GM23248 (cell line): ENCODE results near the gene NEDD4L. TPM values are rescaled to one million over a fixed set of nuclear protein-coding genes. Genes with fewer than 3 reads are reported as not detected.

Experiments used
- DNase-seq: peaks from one replicate; pipeline ENCODE4 v3.0.0-alpha.2; 2015
- H2AFZ ChIP-seq: fragments of 200-600 bp; sonication (generic); 2 replicates; pipeline ENCODE4 v1.6.1; 2016; ENCODE audit warnings: antibody characterized with exemption
- H3F3A ChIP-seq: fragments of 200-600 bp; sonication (generic); 2 replicates; pipeline ENCODE4 v1.6.1; 2016; ENCODE audit warnings: mild to moderate bottlenecking, antibody characterized with exemption, mixed run types; ENCODE audit not compliant: insufficient read depth
- H3K27ac ChIP-seq: fragments of 200-600 bp; sonication (generic); 2 replicates; pipeline ENCODE4 v1.5.1; 2016; ENCODE audit warnings: mild to moderate bottlenecking
- H3K27me3 ChIP-seq: fragments of 200-600 bp; sonication (generic); replicated peaks from 2 replicates; pipeline ENCODE4 v1.6.1; 2016; ENCODE audit warnings: mild to moderate bottlenecking; ENCODE audit not compliant: insufficient read depth
- H3K36me3 ChIP-seq: fragments of 200-600 bp; sonication (generic); 2 replicates; pipeline ENCODE4 v1.6.1; 2016; ENCODE audit warnings: low read depth, mild to moderate bottlenecking
- H3K4me1 ChIP-seq: fragments of 200-600 bp; sonication (generic); 2 replicates; pipeline ENCODE4 v1.6.1; 2016; ENCODE audit warnings: mild to moderate bottlenecking; ENCODE audit not compliant: insufficient read depth
- H3K4me2 ChIP-seq: fragments of 200-600 bp; sonication (generic); one replicate; pipeline ENCODE4 v1.6.1; 2016; ENCODE audit warnings: mild to moderate bottlenecking; ENCODE audit not compliant: unreplicated experiment
- H3K4me3 ChIP-seq: fragments of 200-600 bp; sonication (generic); 2 replicates; pipeline ENCODE4 v1.5.1; 2016; ENCODE audit warnings: mild to moderate bottlenecking
- H3K79me2 ChIP-seq: fragments of 200-600 bp; sonication (generic); 2 replicates; pipeline ENCODE4 v1.6.1; 2016; ENCODE audit warnings: mild to moderate bottlenecking; ENCODE audit not compliant: insufficient read depth
- H3K9ac ChIP-seq: fragments of 200-600 bp; sonication (generic); 2 replicates; pipeline ENCODE4 v1.6.1; 2016; ENCODE audit warnings: mild to moderate bottlenecking
- H3K9me2 ChIP-seq: fragments of 200-600 bp; sonication (generic); 2 replicates; pipeline ENCODE4 v1.6.1; 2016; ENCODE audit warnings: mixed run types, mild to moderate bottlenecking, moderate library complexity; ENCODE audit not compliant: insufficient read depth
- H3K9me3 ChIP-seq: fragments of 200-600 bp; sonication (generic); one replicate; pipeline ENCODE4 v1.6.1; 2017; ENCODE audit warnings: low read depth
- H4K20me1 ChIP-seq: fragments of 200-600 bp; sonication (generic); 2 replicates; pipeline ENCODE4 v1.6.0; 2016; ENCODE audit not compliant: insufficient read depth
- EZH2 ChIP-seq: fragments of 200-600 bp; sonication (generic); IDR thresholded peaks from 2 replicates; pipeline ENCODE4 v1.6.1; 2018; ENCODE audit warnings: antibody characterized with exemption, mild to moderate bottlenecking; ENCODE audit not compliant: insufficient read depth, poor library complexity, severe bottlenecking
- EZH2phosphoT487 ChIP-seq: fragments of 200-600 bp; sonication (generic); IDR thresholded peaks from 2 replicates; pipeline ENCODE4 v1.6.1; 2018; ENCODE audit warnings: antibody characterized with exemption, moderate library complexity, mild to moderate bottlenecking, low read depth; ENCODE audit not compliant: insufficient read depth
- WGBS, 2 experiments: methylation state at CpG; one replicate each; pipeline ENCODE4 v1.1.6; 2015 to 2017; ENCODE audit warnings: low lambda C conversion rate in 2 of 2, low coverage in 1 of 2; ENCODE audit errors: missing lambda C conversion rate in 2 of 2; 5-methylcytosine and 5-hydroxymethylcytosine counted together
- in situ Hi-C: fragments of 300-500 bp; cut with MboI; formaldehyde crosslinking; loops from 2 replicates; pipeline ENCODE4 v1.15.0; 2020
- polyA plus RNA-seq: library from polyadenylated mRNA; unstranded; fragments of >200 nt; fragmentation: Nextera tagmentation; extraction: Ambion mirVana; gene quantifications from 2 replicates; pipeline ENCODE4 v1.2.1, GENCODE V29; 2016
- total RNA-seq: library from RNA; depleted of rRNA; stranded (reverse); fragments of >200 nt; shearing (Covaris generic); gene quantifications from 2 replicates; pipeline ENCODE4 v1.2.3, GENCODE V29; 2014

The NEDD4L gene
- total and polyA plus RNA-seq, 2 experiments from 2014 or later, result 3.7 to 6.1 TPM

GRCh38 chr18:58069721-58070292 is 25.8 kb downstream of the NEDD4L start:
- no peak overlapping the region for H3K27ac ChIP-seq
- DNase-seq, result no peak
- no peak overlapping the region for H2AFZ ChIP-seq
- no peak overlapping the region for H3K4me2 ChIP-seq
- TF ChIP-seq EZH2phosphoT487 (no peak), EZH2 (no peak)
- no peaks in the 10 kb centered on the region for H3K9me2 ChIP-seq
- no peaks in the 10 kb centered on the region for H3K79me2 ChIP-seq
- H4K20me1 ChIP-seq, result no peaks in the 10 kb centered on the region
- H3F3A ChIP-seq, result no peaks in the 10 kb centered on the region
- H3K4me1 ChIP-seq, result no peaks in the 10 kb centered on the region
- no peak overlapping the region for H3K4me3 ChIP-seq
- peaks cover 4% of the 10 kb centered on the region; the same call in 1 of the 2 replicates for H3K27me3 ChIP-seq
- 67 to 73% methylated on average over 3 of the region's 3 CpGs for WGBS, 2 experiments
- no peak overlapping the region for H3K9ac ChIP-seq
- no peaks in the 10 kb centered on the region for H3K36me3 ChIP-seq
- in situ Hi-C loops, result no loop called here
- no peaks in the 10 kb centered on the region for H3K9me3 ChIP-seq

GRCh38 chr18:58076052-58076451 is 32.0 kb downstream of the NEDD4L start:
- no peaks in the 10 kb centered on the region for H3K9me2 ChIP-seq
- H3K9ac ChIP-seq, result no peak overlapping the region
- no peaks in the 10 kb centered on the region for H4K20me1 ChIP-seq
- H3K27me3 ChIP-seq, result peaks cover 16% of the 10 kb centered on the region; the same call in 1 of the 2 replicates
- WGBS, 2 experiments, result 32 to 46% methylated on average over 2 of the region's 2 CpGs
- H3K36me3 ChIP-seq, result no peaks in the 10 kb centered on the region
- TF ChIP-seq EZH2 (no peak), EZH2phosphoT487 (no peak)
- DNase-seq, result peak; percentile 7
- no peaks in the 10 kb centered on the region for H3K79me2 ChIP-seq
- H3F3A ChIP-seq, result no peaks in the 10 kb centered on the region
- H3K4me3 ChIP-seq, result no peak overlapping the region
- no peaks in the 10 kb centered on the region for H3K4me1 ChIP-seq
- in situ Hi-C loops, result no loop called here
- no peak overlapping the region for H3K4me2 ChIP-seq
- H3K27ac ChIP-seq, result no peak overlapping the region
- no peaks in the 10 kb centered on the region for H3K9me3 ChIP-seq
- no peak overlapping the region for H2AFZ ChIP-seq

GRCh38 chr18:58077329-58077728 is 33.3 kb downstream of the NEDD4L start:
- H3K9me2 ChIP-seq, result no peaks in the 10 kb centered on the region
- H4K20me1 ChIP-seq, result no peaks in the 10 kb centered on the region
- H3F3A ChIP-seq, result no peaks in the 10 kb centered on the region
- no peak overlapping the region for H2AFZ ChIP-seq
- 83 to 87% methylated on average over 9 of the region's 9 CpGs for WGBS, 2 experiments
- TF ChIP-seq EZH2phosphoT487 (no peak), EZH2 (no peak)
- no peak for DNase-seq
- H3K9ac ChIP-seq, result no peak overlapping the region
- H3K79me2 ChIP-seq, result no peaks in the 10 kb centered on the region
- no peaks in the 10 kb centered on the region for H3K4me1 ChIP-seq
- peaks cover 12% of the 10 kb centered on the region; the same call in 1 of the 2 replicates for H3K27me3 ChIP-seq
- in situ Hi-C loops, result no loop called here
- H3K9me3 ChIP-seq, result no peaks in the 10 kb centered on the region
- H3K4me2 ChIP-seq, result no peak overlapping the region
- no peak overlapping the region for H3K27ac ChIP-seq
- no peaks in the 10 kb centered on the region for H3K36me3 ChIP-seq
- H3K4me3 ChIP-seq, result no peak overlapping the region

DNA sequence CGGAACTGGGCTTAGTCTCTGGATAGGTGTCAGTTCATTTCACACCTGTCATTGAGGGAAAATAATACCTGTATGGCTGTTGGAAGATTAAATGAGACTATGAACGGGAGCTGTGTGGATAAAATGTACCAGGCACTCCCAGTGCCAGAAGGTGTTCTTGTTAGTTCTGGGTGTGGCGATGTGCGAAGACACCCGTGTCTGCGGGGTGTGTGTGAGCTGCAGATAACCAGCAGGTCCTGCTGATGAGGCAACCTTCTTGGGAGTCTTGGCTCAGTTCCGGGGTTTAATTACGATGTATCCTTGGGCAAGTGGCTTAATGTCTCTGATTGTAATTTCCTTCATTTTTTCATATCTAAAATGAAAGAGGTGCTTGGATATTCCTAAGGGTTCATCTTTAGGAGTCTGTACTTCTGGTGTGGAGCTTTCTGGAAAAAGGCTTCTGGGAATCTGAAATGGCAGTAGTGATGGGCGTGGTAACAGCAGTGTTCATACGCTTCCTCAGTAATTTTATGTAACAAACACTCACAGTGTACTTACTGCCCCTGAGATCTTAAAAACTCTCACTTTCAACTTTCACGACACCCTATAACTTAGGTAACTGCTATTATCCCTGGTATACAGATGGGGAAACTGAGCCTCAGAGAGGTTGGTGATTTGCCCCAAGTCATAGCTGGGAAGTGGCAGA is 35.0 kb downstream of the NEDD4L start:
- H3K79me2 ChIP-seq, result no peaks in the 10 kb centered on the region
- TF ChIP-seq EZH2 (no peak), EZH2phosphoT487 (no peak)
- H3K27ac ChIP-seq, result no peak overlapping the region
- no peak overlapping the region for H3K4me3 ChIP-seq
- H3K4me1 ChIP-seq, result no peaks in the 10 kb centered on the region
- no peaks in the 10 kb centered on the region for H3K36me3 ChIP-seq
- H3F3A ChIP-seq, result no peaks in the 10 kb centered on the region
- H3K27me3 ChIP-seq, result peaks cover 12% of the 10 kb centered on the region; the same call in 1 of the 2 replicates
- H3K9ac ChIP-seq, result no peak overlapping the region
- 76 to 82% methylated on average over 11 of the region's 11 CpGs for WGBS, 2 experiments
- no peak overlapping the region for H3K4me2 ChIP-seq
- no peaks in the 10 kb centered on the region for H4K20me1 ChIP-seq
- in situ Hi-C loops, result no loop called here
- no peak for DNase-seq
- no peaks in the 10 kb centered on the region for H3K9me2 ChIP-seq
- H2AFZ ChIP-seq, result no peak overlapping the region
- H3K9me3 ChIP-seq, result no peaks in the 10 kb centered on the region
